Pancreas (tissue), 10 donors: Measurements from ENCODE around the gene STK4. TPM values are rescaled to one million over a fixed set of nuclear protein-coding genes. Genes with fewer than 3 reads are reported as not detected.

Source experiments
- ATAC-seq, 4 donors: fragments of 200-7000 bp; cut with Tn5 transposase; one replicate each; pipeline versions ENCODE4 v1.8.0 to v1.9.1; 2020; ENCODE audit warnings: mild to moderate bottlenecking in 4 of 4, moderate library complexity in 4 of 4
- DNase-seq, 6 donors: peaks; one replicate each; pipeline ENCODE4 v3.0.0-alpha.2; 2020
- FAIRE-seq: peaks from 2 replicates; lab custom pipeline; 2012; peaks lifted over from hg19 to GRCh38; lab: Jason Lieb, UNC
- H3K27ac ChIP-seq, 4 donors: fragments of 200-600 bp; sonication (generic); 1 replicate in 3 of 4; 2 replicates in 1 of 4; pipeline versions ENCODE4 v1.5.0 to v1.8.0; 2020
- H3K27me3 ChIP-seq, 4 donors: fragments of 200-600 bp; one replicate each; pipeline ENCODE4 v1.8.0; 2021
- H3K36me3 ChIP-seq, 3 donors: fragments of 200-600 bp; sonication (generic) in 1 of 3; one replicate each; pipeline versions ENCODE4 v1.5.0 to v1.8.0; 2020 to 2021
- H3K4me1 ChIP-seq, 3 donors: fragments of 200-600 bp; one replicate each; pipeline ENCODE4 v1.8.0; 2021
- H3K4me3 ChIP-seq, 4 donors: fragments of 200-600 bp; sonication (generic) in 2 of 4; one replicate each; pipeline versions ENCODE4 v1.5.0 to v1.8.0; 2020 to 2021
- H3K9me3 ChIP-seq, 4 donors: fragments of 200-600 bp; one replicate each; pipeline ENCODE4 v1.8.0; 2021
- WGBS, 2 donors: extraction: QIAGEN DNeasy Blood & Tissue Kit; methylation state at CpG; one replicate each; pipeline ENCODE4 v1.1.7; 2013; 5-methylcytosine and 5-hydroxymethylcytosine counted together
- intact Hi-C, 3 donors: fragments of 100-400 bp; cut with DNase I; formaldehyde crosslinking; loops; one replicate each; pipeline versions ENCODE4 v1.11.1 to v1.14.2; 2022
- polyA plus RNA-seq, 2 donors: library from polyadenylated mRNA; stranded (reverse); fragments of 200-250 nt; gene quantifications; one replicate each; pipeline ENCODE4 v1.2.3, GENCODE V29; 2013
- total RNA-seq, 6 donors: library from RNA; stranded (reverse); fragmentation: NEBNext Ultra II Directional in 4 of 6; extraction: Animal tissue kit (Norgen Biotek cat#: 25700) in 4 of 6; gene quantifications; one replicate each; pipeline versions ENCODE4 v1.2.1 to v1.2.4, GENCODE V29; 2021 to 2023
- TF ChIP-seq, protein P1 (sequence below), 4 donors: fragments of 200-600 bp; sonication (generic) in 3 of 4; IDR thresholded peaks; one replicate each; pipeline versions ENCODE4 v1.5.0 to v1.8.0; 2021; ENCODE audit warnings: antibody characterized with exemption in 4 of 4
- donor health status: healthy with polysubstance abuse.
- donor health status: DM: no; HTN: no; CAD: no; lungs with moderate emphysema.
- donor health status: DM: no; HTN: no; CAD: no.
- donor health status: control.
- donor health status: control.
- donor health status: Bipolar disorder and iron deficiency.
- donor health status: DM: yes; HTN: yes; CAD: no.
- donor health status: DM: no; HTN: no; CAD: no.
- donor health status: DM: no; HTN: no; CAD: no.
- donor health status: DM: yes; HTN: yes; CAD: no.

The STK4 gene
- total and polyA plus RNA-seq, 8 donors = 3.7 to 18.9 (median 8.8) TPM

GRCh38 chr20:44921447-44921846 is 44.9 kb upstream of the STK4 start:
- WGBS, 2 donors = 96 to 97% methylated on average over 14 of the region's 14 CpGs
- ATAC-seq (no peak), FAIRE-seq (no peak), DNase-seq (no peak)
- TF ChIP-seq, protein P1, sequence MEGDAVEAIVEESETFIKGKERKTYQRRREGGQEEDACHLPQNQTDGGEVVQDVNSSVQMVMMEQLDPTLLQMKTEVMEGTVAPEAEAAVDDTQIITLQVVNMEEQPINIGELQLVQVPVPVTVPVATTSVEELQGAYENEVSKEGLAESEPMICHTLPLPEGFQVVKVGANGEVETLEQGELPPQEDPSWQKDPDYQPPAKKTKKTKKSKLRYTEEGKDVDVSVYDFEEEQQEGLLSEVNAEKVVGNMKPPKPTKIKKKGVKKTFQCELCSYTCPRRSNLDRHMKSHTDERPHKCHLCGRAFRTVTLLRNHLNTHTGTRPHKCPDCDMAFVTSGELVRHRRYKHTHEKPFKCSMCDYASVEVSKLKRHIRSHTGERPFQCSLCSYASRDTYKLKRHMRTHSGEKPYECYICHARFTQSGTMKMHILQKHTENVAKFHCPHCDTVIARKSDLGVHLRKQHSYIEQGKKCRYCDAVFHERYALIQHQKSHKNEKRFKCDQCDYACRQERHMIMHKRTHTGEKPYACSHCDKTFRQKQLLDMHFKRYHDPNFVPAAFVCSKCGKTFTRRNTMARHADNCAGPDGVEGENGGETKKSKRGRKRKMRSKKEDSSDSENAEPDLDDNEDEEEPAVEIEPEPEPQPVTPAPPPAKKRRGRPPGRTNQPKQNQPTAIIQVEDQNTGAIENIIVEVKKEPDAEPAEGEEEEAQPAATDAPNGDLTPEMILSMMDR (IDR thresholded peaks at IDR 0.05) = no peak
- intact Hi-C loops = no loop called here
- H3K27ac ChIP-seq = no peak overlapping the region
- no peaks in the 10 kb centered on the region for H3K4me1 ChIP-seq
- H3K27me3 ChIP-seq = no peaks in the 10 kb centered on the region
- no peaks in the 10 kb centered on the region for H3K9me3 ChIP-seq
- no peak overlapping the region for H3K4me3 ChIP-seq
- no peaks in the 10 kb centered on the region for H3K36me3 ChIP-seq

- Histone ChIP-seq H3K27ac (no peak overlapping the region), H3K36me3 (no peaks in the 10 kb centered on the region), H3K4me1 (no peaks in the 10 kb centered on the region), H3K27me3 (no peaks in the 10 kb centered on the region), H3K9me3 (no peaks in the 10 kb centered on the region), H3K4me3 (no peak overlapping the region)
- FAIRE-seq = no peak
- no peak for DNase-seq
- no peak for ATAC-seq
- TF ChIP-seq, protein P1 (IDR thresholded peaks at IDR 0.05) = no peak
- intact Hi-C loops = no loop called here
- WGBS, 2 donors = 83 to 88% methylated on average over 4 of the region's 4 CpGs
Measured at GRCh38 chr20:44924541-44924940, 41.8 kb upstream of the STK4 start.

GRCh38 chr20:44928595-44928994 is 37.7 kb upstream of the STK4 start:
- DNase-seq (no peak), ATAC-seq (no peak), FAIRE-seq (no peak)
- no peaks in the 10 kb centered on the region for H3K4me1 ChIP-seq
- H3K4me3 ChIP-seq = no peak overlapping the region
- TF ChIP-seq, protein P1 (IDR thresholded peaks at IDR 0.05) = no peak
- intact Hi-C loops = no loop called here
- H3K36me3 ChIP-seq = peaks cover 0 to 7% (median 0%) of the 10 kb centered on the region in 3 donors
- no peak overlapping the region for H3K27ac ChIP-seq
- WGBS, 2 donors = 79 to 81% methylated on average over 3 of the region's 3 CpGs
- H3K9me3 ChIP-seq = no peaks in the 10 kb centered on the region
- H3K27me3 ChIP-seq = no peaks in the 10 kb centered on the region

DNA sequence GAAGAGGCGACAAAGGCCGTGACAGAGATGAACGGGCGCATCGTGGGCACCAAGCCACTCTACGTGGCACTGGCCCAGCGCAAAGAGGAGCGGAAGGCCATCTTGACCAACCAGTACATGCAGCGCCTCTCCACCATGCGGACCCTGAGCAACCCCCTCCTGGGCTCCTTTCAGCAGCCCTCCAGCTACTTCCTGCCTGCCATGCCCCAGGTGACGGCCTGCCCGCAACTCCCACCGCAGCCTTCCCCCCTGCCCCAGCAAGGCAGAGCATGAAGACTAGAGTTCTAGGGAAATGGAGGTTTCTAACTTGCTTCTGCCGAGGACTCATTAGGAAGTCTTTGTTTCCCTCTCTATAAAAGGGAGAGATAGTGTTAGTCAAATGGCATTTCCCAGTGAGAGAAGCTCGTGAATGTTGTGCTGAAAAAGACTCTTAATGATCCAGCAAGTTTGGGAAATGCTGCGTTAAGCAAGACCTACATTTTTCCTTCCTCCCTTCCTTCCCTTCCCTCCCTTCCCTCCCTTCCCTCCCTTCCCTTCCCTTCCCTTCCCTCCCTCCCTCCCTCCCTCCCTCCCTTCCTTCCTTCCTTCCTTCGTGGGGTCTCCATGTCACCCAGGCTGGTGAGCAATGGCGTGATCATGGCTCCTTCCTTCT is 35.7 kb upstream of the STK4 start:
- TF ChIP-seq, protein P1 (IDR thresholded peaks at IDR 0.05) = no peak
- intact Hi-C loops = no loop called here
- FAIRE-seq = no peak
- 93% methylated on average over 17 to 18 of the region's 18 CpGs for WGBS, 2 donors
- H3K36me3 ChIP-seq = peaks cover 0 to 7% (median 0%) of the 10 kb centered on the region in 3 donors
- no peak for ATAC-seq
- no peak overlapping the region for H3K27ac ChIP-seq
- no peaks in the 10 kb centered on the region for H3K4me1 ChIP-seq
- no peak overlapping the region for H3K4me3 ChIP-seq
- H3K9me3 ChIP-seq = no peaks in the 10 kb centered on the region
- DNase-seq = no peak
- H3K27me3 ChIP-seq = no peaks in the 10 kb centered on the region

DNA sequence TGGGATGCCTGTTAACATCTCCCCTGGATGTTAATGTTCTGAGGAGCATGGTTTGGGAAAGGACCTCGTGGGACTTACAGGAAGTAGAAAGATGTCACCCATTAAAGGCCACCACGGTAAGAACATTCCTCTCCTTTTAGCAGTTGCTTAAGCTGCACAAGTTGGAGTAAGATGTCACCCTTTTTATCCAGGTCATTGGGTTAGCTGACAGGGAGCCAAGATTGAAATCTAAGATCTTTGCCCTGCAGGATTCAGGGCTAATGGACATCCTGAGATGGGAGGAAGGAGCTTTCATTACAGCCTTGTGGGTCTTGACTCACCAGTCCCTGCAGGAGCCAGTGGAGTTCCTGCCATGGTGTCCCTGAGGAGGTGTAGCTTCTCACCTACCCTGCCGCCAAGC is 34.4 kb upstream of the STK4 start:
- TF ChIP-seq, protein P1 (IDR thresholded peaks at IDR 0.05) = no peak
- Histone ChIP-seq H3K4me1 (no peaks in the 10 kb centered on the region), H3K27me3 (no peaks in the 10 kb centered on the region), H3K9me3 (no peaks in the 10 kb centered on the region), H3K36me3 (peaks cover 0 to 7% (median 0%) of the 10 kb centered on the region in 3 donors), H3K27ac (no peak overlapping the region), H3K4me3 (no peak overlapping the region)
- ATAC-seq = no peak
- 86 to 87% methylated on average over 3 of the region's 3 CpGs for WGBS, 2 donors
- FAIRE-seq = no peak
- intact Hi-C loops = no loop called here
- no peak for DNase-seq
